D341Med (cell line): Measurements from ENCODE around the gene RAB6C.
"Not testable (repeated sequence)": the region's sequence is repeated elsewhere in the genome, so short reads cannot be mapped to it uniquely, and the experiment has no call there.

Source experiments
- DNase-seq: peaks from one replicate; pipeline ENCODE4 v3.0.0; 2012; ENCODE audit warnings: low spot score

Gene RAB6C

DNA sequence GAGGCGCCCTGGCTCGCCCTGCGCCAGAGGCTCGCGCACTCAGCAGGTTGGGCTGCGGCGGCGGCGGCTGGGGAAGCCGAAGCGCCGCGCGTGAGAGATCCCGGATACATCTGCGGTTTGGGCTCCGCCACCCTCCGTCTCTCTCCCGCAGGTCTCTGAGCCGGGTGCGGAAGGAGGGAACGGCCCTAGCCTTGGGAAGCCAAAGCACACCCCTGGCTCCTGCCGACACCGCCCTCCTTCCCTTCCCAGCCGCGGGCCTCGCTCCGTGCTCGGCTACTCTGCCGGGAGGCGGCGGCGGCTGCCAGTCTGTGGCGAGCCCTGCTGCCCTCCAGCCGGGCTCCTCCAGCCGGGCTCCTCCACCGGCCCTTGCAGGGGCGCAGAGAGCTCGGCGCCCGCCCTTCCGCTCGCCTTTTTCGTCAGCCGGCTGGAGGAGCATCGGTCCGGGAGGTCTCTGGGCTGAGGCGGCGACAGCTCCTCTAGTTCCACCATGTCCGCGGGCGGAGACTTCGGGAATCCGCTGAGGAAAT, at the start of gene RAB6C:
TSS of gene RAB6C (plus strand) at position 38 of the 527 bp plus-strand sequence. CDS start at position 488, 450 bp downstream.
- peak; percentile 33 for DNase-seq

DNA sequence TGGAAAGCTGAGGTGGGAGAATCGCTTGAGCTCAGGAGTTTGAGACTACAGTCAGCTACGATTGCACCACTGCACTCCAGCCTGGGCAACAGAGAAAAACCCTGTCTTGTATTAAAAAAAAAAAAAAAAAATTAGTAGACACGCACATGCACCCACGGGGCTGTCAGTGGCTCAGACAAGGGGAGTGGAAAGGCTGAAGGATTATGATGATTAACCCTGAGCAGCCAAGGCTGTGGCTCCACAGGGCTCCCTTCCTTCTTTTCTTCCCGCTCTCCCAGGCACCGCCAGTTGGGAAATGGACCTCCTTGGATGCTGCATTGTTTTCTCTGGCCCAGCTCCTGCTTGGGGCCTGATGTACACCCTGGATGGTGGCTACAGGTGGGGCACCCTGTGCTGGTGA, 49.0 kb upstream of the RAB6C start:
- no peak for DNase-seq

DNA sequence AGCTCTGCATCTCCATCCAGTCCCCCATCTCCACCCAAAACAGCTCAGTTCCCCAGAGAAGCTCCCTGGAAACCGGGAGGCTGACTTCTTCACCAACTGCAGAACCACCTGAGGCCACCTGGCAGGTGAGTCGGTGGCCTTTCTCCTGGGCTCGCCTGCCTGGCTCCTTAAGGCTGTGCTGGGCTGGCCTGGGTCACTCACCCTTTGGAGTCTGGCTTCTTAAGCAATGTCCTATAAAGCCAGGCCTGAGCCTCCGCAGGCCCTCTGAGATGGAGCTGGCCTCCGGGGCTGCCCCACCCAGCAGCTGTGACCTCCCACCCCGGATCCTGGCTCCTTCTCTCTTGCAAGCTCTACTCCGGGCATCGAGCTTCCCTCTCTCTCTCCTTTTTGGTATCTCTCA, 46.1 kb upstream of the RAB6C start:
- not testable (repeated sequence) for DNase-seq

DNA sequence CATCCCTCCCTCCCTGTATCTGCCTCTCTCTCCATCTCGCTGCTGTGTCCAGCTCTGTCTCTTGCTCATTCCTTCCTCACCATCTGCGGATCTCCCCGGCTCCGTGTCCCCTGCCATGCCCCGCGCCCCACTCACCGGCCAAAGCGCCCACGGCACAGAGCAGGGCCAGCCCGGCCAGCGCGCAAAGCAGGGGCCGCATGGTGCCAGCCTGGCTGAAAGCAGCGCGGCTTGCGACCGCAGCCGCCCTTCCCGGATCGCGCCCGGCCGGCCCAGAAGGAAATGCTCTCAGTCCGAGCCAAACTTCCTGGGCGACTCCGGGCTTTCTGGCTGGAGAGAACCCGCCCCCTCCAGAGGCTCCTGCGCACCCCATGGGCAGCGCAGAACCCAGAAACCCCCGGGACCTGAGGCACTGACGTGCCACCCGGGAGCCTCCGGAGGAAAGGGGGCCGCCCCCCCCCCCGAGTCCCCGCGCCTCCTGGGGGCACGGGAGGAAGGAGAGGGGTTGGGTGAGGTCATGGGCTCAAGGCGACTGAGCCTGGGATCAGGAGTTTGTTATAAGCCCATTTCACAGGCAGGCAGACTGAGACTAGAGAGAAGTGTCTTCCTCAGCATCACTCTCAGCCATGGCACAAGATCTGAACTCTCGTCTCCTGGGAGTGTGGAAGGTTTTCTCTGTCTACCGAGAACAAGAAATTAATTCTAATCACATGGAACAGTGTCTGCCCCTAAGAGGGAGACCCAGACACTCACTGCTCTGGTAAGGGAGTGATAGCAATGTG, 45.2 kb upstream of the RAB6C start:
- DNase-seq, result no peak

DNA sequence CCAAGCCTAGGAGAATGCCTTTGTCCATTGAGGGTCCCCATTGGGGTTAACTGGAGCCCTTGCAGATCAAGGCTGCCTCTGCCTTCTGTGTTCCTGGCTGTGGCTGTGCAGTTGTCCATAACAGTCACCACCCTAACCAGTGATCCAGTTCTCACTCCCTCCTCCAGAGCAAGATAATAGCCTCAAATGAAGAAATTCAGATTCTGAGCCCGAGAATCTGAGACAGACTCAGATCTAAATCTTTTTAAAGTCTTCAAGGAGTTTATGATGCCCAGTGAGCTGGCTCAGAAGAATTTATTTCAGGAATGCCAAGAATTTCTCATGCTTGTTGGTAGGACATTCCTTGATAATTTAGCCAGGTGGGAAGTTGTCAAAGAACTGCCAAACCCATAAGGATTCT, 44.3 kb upstream of the RAB6C start:
- no peak for DNase-seq

DNA sequence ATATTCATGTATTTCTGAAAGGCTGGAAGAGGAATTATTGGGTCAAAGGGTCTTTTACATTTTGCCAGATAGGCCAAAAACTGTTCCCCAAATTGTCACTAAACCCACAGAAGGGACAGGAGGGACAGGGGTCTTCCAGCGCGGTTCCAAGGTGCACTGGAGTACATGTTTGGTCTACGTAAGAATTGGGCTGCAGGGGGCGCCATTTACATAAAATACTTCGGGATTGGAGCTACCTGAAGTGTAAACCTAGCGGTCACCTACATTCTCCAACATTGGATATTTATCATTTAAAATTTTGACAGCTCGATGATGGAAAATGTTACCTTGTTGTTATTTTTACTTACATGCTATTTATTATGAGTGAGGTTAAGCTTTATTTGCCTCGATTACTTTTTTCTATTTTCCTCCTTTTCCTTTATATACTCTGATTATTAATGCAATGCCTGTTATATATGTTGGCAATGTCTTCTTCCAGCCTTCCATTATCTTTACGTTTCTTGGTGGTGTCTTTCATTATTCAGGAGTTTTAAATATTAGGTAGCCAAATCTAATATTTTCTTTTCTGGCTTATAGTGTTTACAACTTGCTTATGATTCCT, 43.0 kb upstream of the RAB6C start:
- DNase-seq, result no peak

DNA sequence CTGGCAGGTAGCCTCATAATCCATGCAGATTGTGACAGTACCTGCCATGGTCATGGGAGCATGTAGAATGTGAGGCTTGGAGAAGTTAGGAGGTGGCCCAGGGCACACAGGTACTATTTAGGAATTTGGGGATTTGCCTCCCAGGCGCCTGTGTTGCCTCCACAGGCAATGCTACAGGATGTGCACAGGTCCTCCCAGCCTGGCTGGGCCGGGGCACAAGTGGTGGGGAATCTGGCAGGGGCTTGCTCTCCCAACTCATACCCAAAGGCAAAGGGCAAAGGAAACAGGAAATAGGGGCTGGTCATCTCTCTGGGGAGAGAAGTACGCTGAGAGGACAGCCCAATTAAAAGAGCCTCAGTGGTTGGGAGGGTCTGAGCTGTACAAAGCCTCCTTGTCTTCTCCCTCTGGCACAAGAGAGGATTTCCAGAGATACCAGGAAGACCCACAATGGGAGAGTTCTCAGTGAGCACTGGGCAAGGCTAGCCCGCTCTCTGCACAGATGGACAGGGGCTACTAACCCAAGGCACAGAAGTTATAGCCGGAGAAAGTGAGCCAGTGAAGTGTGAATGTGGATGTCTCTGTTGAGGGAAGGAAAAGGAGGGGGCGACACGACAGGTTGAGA, 40.5 kb upstream of the RAB6C start:
- DNase-seq, result not testable (repeated sequence)

DNA sequence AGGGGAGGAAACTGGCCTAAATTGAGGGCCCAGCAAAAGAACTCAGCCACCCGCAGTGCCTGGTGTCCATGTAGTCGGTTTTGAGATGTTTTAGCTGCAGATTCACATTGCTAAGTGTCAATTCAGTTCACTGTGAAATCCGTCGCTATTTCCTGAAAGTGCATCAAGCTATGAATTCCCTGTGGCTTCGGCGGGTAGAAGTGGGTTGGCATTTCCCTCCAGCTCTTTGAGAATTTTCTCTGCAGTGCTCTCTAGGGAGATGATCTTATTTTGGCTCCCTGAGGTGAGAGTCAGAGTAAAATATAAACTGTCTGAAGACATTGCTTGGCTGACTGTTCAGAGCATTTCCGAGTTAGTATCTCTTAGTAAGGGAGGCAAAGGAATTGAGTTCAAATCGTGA, 36.0 kb upstream of the RAB6C start:
- not testable (repeated sequence) for DNase-seq

DNA sequence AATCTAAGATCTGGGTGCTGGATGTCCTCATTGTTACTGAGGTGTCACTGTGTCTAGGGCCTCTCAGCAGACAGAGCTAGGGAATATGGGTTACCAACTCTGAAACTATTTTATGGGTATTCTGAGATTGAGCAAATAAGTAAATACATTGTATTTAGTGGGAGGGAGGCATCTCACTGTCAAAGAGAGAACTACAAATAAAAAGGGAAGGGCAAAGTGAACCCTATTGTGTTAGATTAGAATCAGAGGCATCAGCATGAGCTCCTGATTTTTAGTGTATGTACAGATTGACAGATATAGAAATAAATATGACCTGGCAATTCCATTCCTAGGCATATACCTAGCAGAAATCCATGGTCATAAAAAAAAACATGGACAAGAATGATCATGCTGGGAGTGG, 33.9 kb upstream of the RAB6C start:
- DNase-seq, result no peak

DNA sequence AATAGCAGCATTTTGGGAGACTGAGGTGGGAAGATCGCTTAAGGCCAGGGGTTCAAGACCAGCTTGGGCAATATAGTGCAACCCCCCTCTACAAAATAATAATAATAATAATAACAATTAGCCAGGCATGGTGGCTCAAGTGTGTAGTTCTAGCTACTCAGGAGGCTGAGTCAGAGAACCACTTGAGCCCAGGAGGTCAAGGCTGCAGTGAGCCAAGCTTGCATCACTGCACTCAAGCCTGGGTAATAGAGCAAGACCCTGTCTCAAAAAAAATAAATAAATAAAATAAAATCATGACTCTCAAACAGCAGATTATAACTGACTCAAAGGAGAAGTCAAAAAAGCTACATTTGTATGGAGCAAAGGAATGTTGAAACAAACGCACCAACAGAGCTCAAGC, 31.8 kb upstream of the RAB6C start:
- not testable (repeated sequence) for DNase-seq

DNA sequence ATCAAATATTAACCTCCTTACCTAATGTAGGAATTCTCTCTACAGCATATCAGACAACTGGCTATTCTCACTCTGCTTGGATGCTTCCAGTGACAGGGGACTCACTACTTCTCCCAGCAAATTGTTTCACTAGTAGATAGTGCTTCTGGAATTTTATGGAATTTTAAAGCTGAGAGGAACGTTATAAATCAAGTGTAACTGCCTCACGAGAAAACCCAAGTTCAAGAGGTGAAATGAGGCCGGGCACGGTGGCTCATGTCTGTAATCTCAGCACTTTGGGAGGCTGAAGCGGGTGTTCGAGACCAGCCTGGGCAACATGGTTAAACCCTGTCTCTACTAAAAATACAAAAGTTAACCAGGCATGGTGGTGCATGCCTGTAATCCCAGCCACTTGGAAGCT, 23.3 kb upstream of the RAB6C start:
- DNase-seq, result not testable (repeated sequence)

DNA sequence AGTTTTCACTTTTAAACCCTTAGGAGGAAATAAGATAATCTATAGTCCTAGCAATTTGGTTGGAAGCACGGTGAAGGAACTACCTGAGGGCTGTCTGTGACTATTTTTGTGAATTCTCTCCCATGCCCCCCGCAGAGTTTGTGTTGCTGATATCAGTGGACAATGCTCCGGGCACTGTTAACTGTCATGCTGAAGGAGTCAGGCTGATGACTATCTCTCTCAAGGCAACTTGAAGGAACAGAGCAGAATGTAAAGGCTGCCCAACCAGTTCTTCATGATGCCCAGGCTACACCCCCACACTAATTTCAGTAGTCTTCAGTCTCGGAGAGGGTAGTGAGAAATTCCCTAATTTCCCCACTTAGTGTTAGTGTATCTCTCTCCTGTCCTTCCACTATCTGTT, 21.6 kb upstream of the RAB6C start:
- DNase-seq, result no peak

DNA sequence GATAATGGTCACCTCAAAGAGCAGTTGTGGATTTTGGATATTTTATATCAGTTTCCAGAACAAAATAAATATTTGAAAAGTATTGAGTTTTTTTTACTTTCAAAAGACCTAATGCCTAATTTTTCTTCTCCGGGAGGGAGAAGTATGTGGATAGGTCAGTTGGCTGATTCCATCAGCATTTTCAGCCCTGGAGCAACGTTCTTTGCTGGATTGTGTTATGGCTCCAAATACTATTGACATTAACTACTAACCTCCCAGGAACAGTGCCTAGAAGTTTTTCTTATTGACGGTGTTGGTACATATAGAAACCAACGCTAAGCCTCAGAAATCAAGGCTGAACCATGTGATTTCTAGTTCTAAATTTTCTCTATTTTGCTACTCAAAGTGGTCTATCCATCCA, 20.7 kb upstream of the RAB6C start:
- DNase-seq, result not testable (repeated sequence)

DNA sequence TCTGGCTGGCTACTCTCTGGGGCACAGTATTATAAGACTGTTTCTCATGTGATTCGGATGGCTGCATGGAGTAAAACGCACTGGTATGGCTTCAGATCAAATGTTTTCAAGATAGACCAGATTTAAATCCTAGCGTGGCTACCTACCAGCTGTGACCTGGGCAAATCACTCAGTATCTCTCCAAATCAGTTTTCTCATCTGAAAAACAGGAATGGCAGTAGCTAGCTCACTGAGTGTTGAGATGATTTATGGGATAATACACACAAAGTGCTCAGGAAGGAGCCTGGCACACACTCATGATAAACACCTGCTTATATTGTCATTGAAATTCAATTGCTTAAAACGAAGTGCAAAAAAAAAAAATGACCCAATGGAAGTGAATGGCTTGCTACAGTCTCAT, 10.9 kb upstream of the RAB6C start:
- not testable (repeated sequence) for DNase-seq

DNA sequence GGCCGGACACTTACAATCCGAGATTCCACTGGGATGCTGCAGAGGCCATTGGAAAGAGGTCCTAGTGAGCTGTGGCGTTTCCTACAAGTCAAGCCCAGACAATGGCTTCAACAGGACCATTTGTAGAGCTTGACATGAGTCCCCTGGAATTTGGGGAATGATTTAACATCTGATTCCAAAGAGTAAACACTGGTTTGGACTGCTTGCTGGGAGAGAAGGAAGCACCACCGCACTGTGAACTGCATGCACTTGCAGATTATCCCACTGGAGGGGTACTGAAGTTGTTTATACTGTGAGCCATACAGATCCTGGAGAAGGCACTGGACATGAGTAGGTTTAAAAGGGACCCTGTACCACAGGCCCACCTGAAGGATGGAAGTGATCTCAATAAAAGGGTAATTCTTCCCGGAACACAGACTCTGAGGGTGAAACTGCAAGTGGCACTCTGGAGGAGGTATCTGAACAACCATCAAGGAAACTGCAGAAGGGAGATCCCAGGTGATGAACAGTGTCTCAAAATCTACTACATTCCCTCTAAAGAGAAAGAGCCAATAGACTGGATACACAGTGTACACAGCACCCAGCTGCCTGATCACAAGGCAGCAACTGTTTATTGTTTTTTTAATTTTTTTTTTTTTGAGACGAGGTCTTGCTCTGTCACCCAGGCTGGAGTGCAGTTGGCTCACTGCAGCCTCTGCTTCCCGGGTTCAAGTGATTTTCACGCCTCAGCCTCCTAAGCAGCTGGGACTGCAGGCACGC, 4.3 kb upstream of the RAB6C start:
- no peak for DNase-seq

DNA sequence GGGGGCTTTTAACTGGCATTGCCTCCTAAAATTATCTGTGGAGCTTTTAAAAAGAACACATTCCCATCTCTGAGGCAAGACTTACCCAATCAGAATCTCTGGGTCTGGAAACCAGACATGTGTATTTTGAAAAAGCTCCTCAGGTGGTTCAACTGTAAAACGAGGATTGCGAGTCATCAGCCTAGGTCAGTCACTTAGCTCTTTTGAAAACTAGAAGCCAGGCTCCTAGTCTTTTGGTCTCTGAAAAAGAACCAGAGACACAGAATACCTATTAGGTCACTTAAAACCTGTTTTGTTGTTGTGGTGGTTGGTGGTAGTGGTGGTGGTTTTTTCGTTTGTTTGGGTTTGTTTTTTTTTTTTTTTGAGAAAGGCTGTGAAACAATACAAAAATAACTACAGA, 2.5 kb upstream of the RAB6C start:
- not testable (repeated sequence) for DNase-seq

DNA sequence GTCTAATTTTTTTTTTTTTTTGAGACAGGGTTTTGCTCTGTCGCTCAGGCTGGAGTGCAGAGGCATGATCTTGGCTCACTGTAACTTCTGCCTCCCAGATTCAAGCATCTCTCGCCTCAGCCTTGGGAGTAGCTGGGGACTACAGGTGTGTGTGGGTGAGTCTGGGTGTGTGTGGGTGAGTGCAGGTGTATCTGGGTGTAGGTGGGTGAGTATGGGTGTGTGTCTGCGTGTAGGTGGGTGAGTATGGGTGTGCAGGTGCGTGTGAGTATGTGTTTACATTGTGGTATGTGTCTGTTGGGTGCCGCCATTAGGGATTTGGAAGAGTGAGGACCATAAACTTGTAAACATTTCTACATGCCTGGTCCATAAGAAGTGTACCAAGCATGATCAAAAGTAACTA, 1.5 kb upstream of the RAB6C start:
- DNase-seq, result no peak

DNA sequence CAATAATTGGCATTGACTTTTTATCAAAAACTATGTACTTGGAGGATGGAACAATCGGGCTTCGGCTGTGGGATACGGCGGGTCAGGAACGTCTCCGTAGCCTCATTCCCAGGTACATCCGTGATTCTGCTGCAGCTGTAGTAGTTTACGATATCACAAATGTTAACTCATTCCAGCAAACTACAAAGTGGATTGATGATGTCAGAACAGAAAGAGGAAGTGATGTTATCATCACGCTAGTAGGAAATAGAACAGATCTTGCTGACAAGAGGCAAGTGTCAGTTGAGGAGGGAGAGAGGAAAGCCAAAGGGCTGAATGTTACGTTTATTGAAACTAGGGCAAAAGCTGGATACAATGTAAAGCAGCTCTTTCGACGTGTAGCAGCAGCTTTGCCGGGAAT, 780 bp downstream of the RAB6C start:
- not testable (repeated sequence) for DNase-seq

DNA sequence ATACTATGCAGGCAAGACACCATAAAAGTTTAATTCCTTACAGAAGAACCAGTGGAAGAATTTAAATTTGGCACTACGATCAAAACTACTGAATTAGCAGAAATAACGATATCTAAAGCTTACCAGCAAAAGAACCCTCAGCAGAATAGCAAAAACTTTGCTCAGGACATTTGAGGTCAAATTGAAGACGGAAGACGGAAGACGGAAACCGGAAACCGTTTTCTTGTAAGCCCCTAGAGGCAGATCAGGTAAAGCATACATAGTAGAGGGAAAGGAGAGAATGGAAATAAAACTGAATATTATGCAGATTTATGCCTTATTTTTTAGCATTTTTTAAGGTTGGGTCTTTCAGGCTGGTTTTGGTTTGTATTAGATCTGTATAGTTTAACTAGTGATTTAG, 2.2 kb downstream of the RAB6C start:
- not testable (repeated sequence) for DNase-seq

DNA sequence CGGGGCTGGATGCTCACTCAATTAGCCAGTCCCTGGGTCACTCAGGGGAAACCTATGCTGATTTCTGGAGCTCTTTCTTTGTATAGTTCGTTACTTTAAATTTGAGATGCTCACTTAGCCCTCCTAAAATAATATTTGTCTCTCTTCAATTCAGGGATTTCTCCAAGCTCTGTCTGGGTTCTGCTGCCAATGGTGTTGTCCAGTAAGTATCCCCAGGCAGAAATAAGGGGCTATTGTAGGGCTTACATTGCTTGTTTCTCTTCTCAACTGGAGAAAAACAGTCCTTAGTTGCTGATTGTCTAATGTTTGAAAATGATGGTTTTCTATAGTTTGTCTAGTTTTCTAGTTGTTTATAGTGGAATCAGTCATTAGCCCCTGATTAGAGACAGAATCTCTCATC, 5.0 kb downstream of the RAB6C start:
- DNase-seq, result no peak

DNA sequence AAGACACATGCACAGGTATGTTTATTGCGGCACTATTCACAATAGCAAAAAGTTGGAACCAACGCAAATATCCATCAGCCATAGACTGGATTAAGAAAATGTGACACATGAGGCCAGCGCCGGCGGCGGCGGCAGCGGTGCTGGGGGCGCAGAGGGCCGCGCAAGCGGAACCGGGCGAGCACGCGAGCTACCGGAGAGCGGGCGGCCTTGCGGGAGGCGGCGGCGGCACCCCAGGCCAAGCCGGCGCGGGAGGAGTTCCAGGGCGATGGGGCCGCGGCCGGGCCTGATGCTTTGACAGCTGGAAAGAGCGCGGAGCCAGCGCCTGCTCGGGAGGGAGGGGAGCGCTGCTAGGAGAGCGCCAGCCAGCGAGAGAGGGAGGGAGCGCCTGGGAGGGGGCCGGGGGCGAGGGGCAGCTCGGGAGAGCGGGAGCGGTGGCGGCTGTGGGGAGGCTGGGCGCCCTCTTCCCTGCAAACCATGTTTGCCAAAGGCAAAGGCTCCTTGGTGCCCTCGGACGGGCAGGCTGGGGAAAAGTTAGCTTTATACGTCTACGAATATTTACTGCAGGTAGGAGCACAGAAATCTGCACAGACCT, 13.0 kb downstream of the RAB6C start:
- not testable (repeated sequence) for DNase-seq

DNA sequence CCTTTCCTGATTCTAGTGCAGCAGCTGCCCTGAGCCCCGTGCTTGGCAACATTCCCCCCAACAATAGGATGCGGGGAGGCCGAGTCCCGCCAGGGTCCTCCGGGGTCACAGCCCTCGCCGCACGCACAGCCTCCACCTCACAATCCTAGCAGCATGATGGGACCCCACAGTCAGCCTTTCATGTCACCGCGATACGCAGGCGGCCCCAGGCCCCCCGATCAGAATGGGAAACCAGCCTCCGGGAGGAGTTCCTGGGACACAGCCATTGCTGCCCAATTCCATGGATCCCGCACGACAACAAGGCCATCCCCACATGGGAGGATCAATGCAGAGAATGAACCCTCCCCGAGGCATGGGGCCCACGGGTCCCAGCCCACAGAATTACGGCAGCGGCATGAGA, 13.7 kb downstream of the RAB6C start:
- DNase-seq, result not testable (repeated sequence)
